Heart left ventricle (tissue), 13 donors: ENCODE data around the gene MRTFA.

Source experiments
- CTCF ChIP-seq, 12 donors: fragments of 200-600 bp; sonication (generic) in 4 of 12; IDR thresholded peaks; one replicate each; pipeline versions ENCODE4 v1.5.0 to v1.8.0; 2018 to 2022; ENCODE audit warnings: antibody characterized with exemption in 12 of 12, mild to moderate bottlenecking in 5 of 12
- POLR2A ChIP-seq, 2 donors: fragments of 450-650 bp; IDR thresholded peaks; one replicate each; pipeline ENCODE4 v1.6.1; 2017; ENCODE audit warnings: antibody characterized with exemption in 2 of 2, mild to moderate bottlenecking in 2 of 2, moderate library complexity in 2 of 2
- donor health status: ischemic (EF 13 %, LVEDD 7.1; RV severe dilation, severe dysfunction).
- donor health status: DM: no; HTN: yes; CAD: no.
- donor health status: DM: no; HTN: no; CAD: no.
- donor health status: ischemic (EF 25% LVEDD 6.9; RV normal size, moderate dysfunction).
- donor health status: ischemic (EF 25% LVEDD 5.7; RV mildly dilated, moderate dysfunction).
- donor health status: ischemic (EF 35%, LVEDD 5.7; RV mildly dilated, moderate dysfunction).
- donor health status: nonischemic (EF 11% LVEDD 7.7; RV severe dilation, severe dysfunction).
- donor health status: DM: yes; HTN: yes; CAD: no.
- donor health status: PGD.
- donor health status: ischemic (EF 29% LVEDD 5.4; RV normal size, mild dysfunction).
- donor health status: nonischemic (EF 23%, LVEDD 6.1; RV moderate dilation, normal function).

DNA sequence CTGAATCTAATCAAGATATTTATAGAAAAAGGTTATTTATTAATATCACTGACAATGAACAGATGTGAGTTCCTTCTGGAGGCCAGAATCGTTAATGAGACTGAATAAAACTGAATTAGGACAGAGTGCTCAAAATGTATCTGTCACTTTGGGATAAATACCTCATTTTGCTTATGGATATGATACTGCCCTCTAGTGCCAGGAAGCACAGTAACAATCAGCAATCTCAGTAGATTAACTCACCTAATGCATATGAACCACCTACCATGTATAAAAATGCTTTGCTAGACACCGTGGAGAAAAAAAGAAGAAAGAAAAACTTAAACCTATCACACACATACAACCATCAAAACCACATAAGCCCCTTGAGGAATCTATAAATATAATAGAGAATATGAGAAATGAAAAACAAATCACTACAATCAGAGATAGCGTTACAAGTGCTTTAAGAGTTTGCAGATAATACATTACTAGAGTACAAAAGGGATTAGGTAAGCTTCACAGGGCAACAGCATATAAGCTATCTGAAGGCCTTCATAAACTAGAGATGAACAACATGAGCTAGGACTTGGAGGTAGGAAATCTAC is 148.8 kb downstream of the MRTFA start:
- TF ChIP-seq CTCF (IDR thresholded peaks at IDR 0.05) (peak; percentile 37 to 77 (median 62)), POLR2A (IDR thresholded peaks at IDR 0.05) (no peak)
